Activated CD4-positive, CD25-positive, alpha-beta regulatory T cell treated with anti-CD3 and anti-CD28 coated beads, Interleukin-2, amount 50 U/mL, for 72 hours (primary cell): Measurements from ENCODE around the gene NSMF.

Experiments
- DNase-seq: peaks from one replicate; pipeline ENCODE4 v3.0.0; 2021

NSMF gene

DNA sequence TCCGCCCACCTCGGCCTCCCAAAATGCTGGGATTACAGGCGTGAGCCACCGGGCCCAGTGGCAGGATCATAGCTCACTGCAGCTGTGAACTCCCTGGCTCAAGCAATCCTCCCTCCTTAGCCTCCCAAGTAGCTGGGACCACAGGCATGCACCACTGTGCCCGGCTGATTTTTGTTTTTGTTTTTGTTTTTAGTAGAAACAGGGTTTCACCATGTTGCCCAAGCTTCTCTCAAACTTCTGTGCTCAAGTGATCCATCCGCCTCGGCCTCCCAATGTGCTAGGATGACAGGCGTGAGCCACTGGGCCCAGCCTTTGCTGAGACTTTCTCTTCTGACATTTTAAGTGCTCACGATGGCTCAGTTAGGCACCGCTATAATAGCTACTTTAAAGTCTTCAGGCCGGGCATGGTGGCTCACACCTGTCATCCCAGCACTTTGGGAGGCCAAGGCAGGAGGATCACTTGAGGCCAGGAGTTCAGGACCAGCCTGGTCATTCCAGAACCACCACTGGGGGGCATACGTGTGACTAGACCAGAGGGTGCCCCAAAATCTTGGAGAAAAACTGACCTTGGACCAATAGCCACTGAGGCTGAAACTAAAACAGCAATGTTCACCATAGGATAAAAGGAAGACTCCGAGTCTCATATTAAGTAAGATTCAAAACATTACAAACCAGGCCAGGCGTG is 14.9 kb downstream of the NSMF start:
- DNase-seq, result no peak

DNA sequence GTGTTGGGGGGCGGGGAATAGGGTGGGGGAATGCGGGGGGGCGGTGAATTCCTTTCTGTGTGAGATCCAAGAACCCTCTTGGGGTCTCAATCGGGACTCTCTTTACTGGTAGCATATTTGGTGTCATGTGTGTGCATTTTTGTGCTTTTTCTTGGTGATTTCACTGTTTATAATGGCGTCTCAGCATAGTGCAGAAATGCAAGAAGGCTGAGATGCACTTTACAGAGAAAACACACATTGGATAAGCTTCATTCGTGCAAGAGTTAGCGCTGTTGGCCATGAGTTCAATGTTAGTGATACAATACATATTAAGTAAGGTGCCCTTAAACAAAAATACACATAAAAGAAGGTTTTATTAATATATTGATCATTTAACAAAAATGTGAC is 17.2 kb downstream of the NSMF start:
- DNase-seq, result no peak

DNA sequence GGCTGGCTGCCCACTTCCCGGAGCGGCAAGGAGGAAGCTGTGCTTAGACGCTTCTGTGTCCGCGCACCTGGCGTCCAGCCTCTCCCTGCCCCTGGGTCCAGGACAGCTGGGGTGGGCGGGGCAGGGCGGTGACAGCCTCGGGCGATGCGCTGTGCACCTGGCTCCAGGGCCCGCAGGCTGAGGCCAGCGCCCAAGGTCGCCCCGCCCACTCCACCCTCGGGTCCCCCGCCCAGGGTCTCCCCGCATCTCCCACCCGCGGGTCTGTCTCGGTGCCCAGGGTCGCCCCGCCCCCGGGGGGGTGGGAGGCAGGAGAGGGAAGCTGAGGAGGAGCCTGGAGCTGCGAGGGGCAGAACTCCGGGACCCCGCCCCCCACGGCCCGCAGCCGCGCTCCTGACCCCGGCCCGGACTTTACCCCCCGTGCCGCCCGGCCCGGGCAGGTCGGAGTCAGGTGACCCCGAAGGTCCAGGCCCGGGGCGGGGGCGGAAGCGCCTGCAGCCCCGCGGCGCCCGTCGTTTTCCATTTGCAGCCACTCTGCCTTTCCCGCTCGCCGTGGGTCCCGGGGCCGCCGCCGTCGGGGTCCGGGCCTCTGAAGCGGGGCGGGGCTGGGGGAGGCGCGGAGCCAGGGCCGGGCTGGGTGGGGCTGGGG is 17.7 kb downstream of the NSMF start, which contains the start of gene ENTPD8:
Gene ENTPD8 (minus strand): TSS at position 69 of the 646 bp plus-strand sequence. CDS start 3,072 bp downstream, outside the sequence.
- DNase-seq, result no peak

DNA sequence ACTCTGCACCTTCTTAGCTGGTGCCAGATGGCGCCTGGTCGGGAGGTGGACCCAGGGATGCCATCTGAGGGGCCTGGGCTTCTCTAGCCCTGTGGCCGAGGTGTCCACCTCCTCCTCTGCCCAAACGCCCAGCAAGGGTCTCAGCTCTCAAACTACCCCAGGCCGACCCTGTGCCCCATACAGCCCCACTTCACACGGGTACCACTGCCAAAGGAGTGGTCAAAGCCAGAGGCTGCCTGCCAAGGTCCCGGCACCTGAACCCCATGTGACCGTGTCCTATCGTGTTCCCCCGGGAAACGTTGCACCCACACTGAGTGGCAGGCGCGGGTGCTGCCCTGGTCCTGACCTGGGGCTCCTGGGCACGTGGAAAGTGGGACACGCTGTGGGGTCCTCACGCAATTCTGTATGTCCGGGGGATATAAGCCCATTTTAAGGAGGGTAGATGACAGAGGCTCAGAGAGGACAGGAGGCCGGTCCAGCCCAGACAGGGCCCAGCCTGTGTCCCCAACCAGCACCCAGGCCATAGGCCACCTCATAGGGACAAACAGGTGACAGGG is 19.9 kb downstream of the NSMF start:
- no peak for DNase-seq

DNA sequence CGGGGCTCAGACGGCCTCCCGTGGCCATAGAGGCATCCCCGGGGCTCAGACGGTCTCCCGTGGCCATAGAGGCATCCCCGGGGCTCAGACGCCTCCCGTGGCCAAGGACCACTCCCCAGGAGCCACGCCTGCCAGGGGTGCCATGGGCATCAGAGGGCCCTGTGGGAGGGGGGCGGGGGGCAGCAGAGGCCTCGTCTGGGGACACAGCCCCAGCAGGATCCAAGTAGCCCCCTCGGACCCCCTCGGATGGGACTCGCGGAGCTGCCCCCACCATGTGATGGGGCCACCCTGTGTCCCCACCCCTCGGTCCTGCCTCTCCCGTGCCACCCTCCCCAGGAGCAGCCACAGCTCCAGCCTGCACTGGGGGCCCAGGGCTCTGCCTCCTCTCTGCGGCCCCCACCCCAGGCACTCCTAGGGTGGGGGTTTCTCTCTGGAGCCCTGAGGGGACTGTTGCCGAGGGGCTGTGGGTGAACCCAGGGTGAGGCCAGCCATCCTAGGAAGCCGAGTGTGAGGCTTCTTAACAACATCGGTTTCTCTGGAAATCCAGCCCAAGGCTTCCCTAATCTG is 20.5 kb downstream of the NSMF start:
- no peak for DNase-seq

DNA sequence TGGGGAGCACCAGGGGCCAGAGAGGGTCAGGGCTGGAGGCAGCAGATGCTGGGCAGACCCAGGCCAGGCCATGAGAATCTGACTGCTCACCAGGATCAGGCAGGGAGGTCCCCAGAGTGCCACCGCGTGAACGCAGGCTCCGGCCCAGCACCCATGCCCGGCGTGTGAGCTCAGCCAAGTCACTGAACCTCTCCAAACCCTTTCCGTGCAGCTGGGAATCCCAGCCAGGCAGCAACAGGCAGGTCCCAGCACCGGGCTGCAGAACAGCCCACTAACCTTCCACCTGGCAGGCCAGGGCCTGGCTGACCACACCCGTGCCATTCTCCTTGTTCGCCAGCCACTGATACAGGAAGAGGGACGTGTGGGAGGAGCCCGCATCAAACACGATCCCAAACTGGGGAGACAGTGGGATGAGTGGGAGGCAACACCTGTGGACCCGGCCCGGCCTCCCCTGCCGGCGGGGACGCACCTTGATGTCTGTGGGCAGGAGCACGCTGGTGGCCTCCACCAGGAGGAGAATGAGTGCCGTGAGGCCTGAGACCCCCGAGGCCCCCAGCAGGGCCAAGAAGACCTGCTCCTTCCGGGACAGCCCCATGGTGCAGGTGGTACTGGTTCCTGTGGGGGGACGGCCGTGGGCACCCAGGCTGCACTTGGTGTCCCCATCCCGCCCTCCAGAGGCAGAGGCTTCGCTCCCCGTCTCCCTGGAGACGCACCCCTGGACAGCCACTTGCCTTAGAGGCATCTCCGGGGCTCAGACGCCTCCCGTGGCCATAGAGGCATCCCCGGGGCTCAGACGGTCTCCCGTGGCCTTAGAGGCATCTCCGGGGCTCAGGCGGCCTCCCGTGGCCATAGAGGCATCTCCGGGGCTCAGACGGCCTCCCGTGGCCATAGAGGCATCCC is 21.2 kb downstream of the NSMF start:
- DNase-seq, result no peak

DNA sequence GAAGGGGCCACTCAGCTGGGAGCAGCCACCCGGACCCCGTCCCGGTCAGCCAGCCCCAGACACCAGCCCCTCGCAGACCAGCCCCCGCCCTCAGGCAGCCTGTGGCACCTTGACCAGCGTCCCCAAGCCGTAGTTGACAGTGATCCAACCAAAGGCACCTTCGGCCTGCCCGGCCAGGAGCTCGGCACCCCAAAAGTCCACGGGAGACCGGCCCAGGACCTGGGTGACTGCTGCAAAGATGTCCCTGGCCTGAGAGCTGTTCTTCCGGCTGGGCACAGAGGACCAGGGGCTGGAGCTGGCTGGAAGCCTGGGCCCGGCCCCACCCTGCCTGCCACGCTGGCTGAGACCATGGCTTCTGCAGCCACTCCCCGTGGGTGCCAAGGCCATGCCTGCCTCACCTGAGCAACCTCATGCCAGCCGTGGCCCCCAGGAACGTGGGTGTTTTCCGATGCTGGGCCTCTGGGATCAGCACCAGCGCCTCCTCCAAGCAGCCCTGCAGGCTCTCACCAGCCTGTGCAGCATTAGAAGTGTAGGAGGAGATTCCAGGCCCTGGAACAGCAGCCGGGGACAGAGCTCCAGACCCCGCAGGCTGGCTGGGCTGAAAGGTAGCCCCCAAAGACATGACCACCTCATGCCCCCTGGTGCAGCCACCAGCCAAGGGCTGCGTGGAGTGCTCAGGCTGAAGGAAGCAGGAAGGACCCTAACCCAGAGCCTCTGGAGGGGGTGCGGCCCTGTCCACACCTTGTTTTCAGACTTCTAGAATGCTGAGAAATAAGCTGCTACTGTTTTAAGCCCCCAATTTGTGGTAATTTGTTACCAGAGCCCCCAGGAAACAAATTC is 22.2 kb downstream of the NSMF start:
- no peak for DNase-seq

DNA sequence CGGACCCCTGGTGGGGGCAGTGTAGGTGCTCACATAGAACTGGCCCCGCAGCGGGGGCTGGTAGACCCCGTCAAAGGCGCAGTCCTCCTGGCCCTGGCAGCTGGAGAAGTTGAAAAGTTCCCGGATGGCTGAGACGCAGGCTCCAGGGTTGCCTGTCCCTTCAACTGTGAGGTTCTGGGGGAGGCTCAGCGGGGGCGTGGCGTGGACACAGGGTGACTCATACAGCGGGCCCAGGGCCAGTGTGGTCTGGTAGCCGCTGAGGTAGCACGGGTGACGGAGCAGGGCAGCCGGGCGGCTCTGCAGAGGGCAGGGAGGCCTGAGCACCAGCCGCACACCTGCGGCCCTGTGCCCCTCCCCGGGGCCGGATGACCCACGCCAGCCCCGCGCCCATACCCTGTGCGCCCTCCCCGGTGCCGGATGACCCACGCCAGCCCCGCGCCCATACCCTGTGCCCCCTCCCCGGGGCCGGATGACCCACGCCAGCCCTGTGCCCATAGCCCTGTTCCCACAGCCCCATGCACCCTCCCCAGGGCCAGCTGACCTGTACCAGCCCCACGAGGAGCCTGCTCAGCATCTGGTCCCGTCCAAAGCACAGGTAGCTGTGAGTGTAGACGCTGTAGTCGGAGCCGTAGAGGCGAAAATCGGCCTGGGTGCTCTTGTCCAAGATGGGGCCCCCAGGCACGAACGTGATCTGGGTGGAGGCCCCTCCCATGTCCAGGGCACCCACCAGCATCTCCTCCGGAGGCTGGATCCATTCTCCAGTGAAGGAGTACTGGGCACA is 23.0 kb downstream of the NSMF start:
- no peak for DNase-seq

DNA sequence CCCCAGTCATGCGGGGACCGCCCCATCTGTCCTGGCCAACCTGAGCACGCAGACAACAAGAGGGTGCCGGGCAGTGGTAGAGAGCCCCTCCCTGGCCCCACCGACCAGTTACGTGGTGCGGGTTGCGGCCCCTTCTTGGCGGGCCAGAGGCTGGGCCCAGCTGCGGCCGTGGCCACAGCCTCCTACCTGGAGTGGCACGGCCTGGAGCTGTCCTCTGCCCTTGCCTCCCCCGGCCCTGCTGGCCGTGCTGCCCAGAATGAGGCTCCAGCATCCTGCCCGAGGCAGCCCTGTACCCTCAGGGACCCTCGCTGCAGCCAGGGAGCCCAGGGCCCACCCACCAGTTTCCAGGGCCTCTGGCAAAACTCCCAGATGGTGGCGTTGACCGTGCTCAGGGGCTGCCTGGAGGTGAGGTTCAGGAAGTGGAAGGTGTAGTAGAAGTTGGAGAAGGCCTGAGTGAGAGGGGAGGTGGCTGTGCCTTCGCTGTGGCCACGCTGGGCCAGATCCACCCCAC is 23.7 kb downstream of the NSMF start:
- no peak for DNase-seq

DNA sequence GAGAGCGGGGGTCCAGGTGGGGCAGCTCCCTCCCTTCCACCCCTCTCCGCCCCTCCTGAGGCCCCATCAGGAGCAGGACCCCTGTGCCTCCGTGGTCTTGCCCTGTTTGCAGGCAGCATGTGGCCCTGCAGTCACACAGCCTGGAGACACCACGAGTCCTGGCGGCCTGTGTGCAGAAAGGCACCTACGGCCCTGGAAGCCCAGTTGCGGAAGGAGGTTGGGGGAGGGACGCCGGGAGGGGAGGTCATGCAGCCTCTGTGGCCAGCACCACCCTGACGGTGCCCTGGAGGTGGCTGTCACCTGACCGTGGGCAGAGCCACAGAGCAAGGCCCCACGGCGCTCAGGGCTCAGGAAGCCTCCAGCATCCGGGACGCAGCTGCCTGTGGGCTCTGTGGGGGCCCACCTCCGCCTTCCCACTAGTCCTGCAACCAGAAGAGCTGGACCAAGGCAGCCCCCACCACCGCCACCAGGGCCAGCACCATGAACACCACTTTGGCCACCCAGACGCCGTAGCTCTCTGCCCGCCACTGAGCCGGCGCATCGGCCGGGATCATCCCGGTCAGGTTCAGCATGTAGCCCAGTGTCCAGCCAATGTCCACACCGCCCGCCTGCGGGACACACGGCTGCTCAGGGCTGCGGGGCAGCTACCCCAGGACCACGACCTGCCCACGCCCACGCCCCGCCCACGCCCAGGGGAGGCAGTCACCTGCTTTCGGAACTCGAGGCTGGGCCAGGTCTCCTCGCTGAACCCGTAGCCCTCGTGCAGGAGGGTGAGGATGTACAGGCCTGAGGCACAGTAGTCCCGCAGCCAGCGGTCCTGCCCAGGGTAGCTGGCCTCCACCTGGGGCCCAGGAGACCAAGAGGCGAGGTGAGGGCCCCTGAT is 24.4 kb downstream of the NSMF start:
- no peak for DNase-seq

DNA sequence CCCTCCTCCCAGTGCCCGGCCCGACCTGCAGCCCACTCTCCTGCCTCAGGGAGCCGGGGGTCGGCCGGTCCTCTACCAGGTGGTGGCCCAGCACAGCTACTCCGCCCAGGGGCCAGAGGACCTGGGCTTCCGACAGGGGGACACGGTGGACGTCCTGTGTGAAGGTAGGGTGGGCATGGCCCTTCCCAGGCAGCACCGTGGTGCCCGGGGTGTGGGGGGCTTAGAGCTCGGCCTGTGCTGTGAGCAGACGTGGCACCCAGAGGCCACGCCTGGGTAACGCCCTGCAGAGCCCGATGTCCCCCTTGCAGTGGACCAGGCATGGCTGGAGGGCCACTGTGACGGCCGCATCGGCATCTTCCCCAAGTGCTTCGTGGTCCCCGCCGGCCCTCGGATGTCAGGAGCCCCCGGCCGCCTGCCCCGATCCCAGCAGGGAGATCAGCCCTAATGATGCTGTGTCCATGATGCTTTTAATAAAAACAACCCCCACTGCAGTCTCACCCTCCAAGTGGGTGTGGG is 25.2 kb downstream of the NSMF start:
- DNase-seq, result no peak

DNA sequence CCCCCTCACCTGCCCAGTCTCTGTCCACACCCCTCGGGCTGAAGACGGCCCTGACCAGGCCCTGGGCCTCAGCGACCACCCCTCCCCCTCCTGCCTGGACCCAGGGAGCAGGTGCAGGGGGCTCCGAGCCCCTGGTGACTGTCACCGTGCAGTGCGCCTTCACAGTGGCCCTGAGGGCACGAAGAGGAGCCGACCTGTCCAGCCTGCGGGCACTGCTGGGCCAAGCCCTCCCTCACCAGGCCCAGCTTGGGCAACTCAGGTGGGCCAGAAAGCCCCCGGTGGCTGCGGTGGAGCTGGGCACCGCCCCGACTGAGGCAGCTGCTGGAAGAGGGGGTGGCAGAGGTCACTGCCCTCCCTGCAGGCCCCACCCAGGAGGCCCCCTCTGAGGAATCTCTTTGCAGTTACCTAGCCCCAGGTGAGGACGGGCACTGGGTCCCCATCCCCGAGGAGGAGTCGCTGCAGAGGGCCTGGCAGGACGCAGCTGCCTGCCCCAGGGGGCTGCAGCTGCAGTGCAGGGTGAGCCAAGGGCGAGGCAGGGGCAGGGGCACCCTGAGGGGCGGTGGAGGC is 25.7 kb downstream of the NSMF start:
- no peak for DNase-seq

DNA sequence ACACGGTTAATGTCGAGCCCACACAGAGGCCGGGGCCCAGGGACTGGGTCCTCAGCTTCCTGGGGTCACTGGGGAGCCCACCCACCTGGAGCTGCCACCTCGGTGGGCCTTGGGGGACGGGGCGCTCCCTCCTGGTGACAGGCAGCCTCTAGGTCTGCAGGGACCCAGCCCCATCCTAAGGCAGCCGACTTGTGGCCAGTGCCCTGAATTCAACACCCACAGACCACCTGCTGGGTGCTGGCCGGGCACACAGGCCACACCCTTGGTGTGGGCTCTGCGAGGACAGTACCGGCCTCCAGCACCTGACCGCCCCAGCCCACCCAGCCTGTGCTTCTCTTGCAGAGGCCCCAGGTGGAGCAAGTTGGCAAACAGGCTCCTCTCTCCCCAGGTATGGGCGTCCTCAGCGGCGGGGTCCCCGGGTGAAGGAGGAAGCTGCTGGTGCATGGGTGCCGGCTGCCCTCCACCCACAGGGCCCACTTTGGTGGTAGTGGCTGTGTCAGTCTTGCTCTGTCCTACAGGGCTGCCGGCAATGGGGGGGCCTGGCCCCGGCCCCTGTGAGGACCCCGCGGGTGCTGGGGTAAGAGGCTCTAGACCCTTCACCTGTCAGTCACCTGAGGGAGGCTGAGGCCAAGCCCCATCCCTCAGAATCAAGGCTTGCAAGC is 26.3 kb downstream of the NSMF start:
- DNase-seq, result no peak

DNA sequence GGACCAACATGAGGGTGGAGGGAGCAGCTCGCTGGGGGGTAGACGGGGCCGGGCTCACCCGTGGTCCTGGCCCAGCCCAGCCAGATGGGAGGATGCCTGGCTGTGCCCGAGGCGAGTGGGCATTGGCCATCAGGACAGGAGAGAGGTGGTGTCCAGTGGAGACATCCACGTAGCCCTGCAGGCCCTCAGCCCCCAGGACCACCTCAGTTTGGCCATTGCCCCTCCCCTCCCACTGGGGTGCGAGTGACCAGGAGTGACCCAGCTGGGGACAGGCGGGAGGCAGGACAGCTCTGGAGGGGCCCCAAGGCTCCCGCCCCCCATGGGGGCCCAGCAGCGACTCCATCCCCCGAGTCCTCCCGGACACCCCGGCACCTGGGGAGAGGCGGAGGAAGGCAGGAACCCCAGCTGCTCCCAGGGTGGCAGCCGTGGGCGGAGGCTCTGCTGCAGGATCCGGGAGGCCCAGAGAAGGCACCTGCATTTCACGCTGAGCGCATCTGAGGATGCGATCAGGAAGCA is 27.7 kb downstream of the NSMF start:
- no peak for DNase-seq

DNA sequence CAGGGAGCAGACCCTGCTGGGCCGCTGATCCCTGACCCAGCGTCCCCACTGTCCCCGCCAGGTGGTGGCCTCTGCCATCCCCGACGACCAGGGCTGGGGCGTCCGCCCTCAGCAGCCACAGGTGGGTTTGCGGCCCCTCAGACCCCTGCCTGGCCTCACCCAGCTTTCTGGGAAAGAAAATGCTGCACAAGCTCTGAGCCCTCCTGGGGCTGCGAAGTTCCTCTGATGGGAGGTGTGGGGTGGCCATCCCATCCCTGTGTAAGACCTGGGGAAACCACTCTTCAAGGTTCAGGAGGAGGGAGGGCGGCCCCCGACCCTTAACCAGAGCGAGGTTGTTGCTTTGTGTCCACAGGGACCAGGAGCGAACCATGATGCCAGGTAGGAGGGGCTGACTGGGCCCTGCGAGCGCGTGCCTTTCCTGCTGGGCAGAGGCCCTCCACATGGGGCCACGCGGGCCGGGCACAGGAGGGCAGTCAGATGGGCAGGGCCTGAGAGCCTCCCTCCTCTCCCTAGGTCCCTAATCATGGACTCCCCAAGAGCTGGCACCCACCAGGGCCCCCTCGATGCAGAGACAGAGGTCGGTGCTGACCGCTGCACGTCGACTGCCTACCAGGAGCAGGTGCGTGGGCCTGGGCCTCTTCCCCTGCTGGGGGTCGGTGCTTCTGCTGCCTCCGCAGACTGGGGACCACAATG is 28.3 kb downstream of the NSMF start:
- DNase-seq, result no peak

DNA sequence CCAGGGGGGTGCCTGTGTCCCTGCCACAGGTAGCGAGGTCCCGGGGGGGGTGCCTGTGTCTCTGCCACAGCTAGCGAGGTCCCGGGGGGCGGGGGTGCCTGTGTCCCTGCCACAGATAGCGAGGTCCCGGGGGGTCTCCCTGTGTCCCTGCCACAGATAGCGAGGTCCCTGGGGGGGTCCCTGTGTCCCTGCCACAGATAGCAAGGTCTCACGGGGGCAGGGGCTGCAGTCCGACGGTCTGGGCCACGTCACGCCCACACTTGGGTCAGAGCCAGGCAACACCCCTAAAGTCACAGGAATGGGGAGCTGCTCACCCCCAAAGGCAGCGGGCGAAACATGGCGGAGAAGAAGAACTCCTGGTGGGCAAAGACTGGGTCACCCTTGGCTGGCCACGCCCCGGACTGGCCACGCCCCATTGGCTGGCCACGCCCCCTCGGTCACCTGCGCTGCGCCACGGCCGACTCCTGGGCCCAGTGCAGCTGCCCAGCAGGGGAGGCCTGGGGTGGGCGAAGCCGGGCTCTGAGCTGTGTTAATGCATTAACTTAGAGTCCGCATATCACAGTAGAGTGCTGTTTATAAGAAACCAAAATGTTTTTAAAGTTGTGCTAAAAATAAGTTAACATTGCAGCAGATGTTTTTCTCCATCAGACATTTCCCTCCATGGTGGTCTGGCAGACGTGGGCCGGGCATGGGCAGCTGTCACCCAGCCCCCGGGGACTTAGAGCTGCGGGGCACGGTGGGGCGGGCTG is 29.0 kb downstream of the NSMF start:
- DNase-seq, result no peak

DNA sequence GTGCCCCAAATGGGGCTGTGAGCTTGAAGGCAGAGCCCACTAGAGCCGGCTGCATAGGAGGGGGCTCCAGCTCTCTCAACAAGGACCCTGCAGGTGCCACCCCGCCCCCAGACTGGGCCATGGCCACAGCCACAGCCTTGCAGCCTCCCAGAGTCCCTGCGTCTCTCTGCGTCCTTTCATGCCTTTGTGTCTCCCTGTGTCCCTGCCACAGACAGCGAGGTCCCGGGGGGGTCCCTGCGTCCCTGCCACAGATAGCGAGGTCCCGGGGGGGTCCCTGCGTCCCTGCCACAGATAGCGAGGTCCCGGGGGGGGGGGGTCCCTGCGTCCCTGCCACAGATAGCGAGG is 29.6 kb downstream of the NSMF start:
- DNase-seq, result no peak
